Ovary (tissue), 3 donors: ENCODE results near the gene NAA20.

Experiments used
- CTCF ChIP-seq, 3 donors: fragments of 450-650 bp in 2 of 3; fragments of 200-600 bp in 1 of 3; IDR thresholded peaks; one replicate each; pipeline versions ENCODE4 v1.5.1 to v1.8.0; 2016 to 2022; ENCODE audit warnings: antibody characterized with exemption in 3 of 3, mild to moderate bottlenecking in 1 of 3
- EP300 ChIP-seq: sonication (generic); formaldehyde crosslinking; IDR thresholded peaks from one replicate; pipeline ENCODE4 v1.6.1; 2017; ENCODE audit warnings: antibody characterized with exemption
- donor health status: DM: no; HTN: no; CAD: no.

- no peak for TF ChIP-seq CTCF (IDR thresholded peaks at IDR 0.05)
- no peak for TF ChIP-seq EP300
These were observed 48.2 kb downstream of the NAA20 start for GRCh38 chr20:20065361-20065760.
